PC-9 (cell line): ENCODE results near the gene SEMA4A. TPM values are rescaled to one million over a fixed set of nuclear protein-coding genes. Genes with fewer than 3 reads are reported as not detected.
"Not testable (repeated sequence)": the region's sequence is repeated elsewhere in the genome, so short reads cannot be mapped to it uniquely, and the experiment has no call there.

ENCODE experiments used
- BruUV-seq: library from RNA; stranded (reverse); fragments of 400-500 nt; replicated peaks from 2 replicates; lab custom pipeline; 2021; lab: Mats Ljungman, UMichigan
- CTCF ChIA-PET: fragments of 300-600 bp; sonication (Branson Sonifier 250); formaldehyde crosslinking; loops from one replicate; lab custom pipeline; 2022; ENCODE audit warnings: antibody characterized with exemption; lab: Charles Lee
- POLR2A ChIA-PET: fragments of 300-600 bp; sonication (Branson Sonifier 250); formaldehyde crosslinking; loops from one replicate; lab custom pipeline; 2022; ENCODE audit warnings: antibody characterized with exemption; ENCODE audit not compliant: unreplicated experiment; lab: Charles Lee
- DNase-seq, 2 experiments: peaks; one replicate each; pipeline versions ENCODE4 v3.0.0 to v3.0.0-alpha.2; 2015 to 2022; ENCODE audit warnings: mixed read lengths in 1 of 2
- H2AFZ ChIP-seq: fragments of 200-600 bp; sonication (generic); 2 replicates; pipeline ENCODE4 v1.8.1; 2017; ENCODE audit warnings: antibody characterized with exemption
- H3F3A ChIP-seq: fragments of 200-600 bp; sonication (generic); 2 replicates; pipeline ENCODE4 v1.8.1; 2017; ENCODE audit warnings: antibody characterized with exemption, mild to moderate bottlenecking, low read depth; ENCODE audit not compliant: insufficient read depth
- H3K27ac ChIP-seq: fragments of 200-600 bp; sonication (generic); 2 replicates; pipeline ENCODE4 v1.6.1; 2016; ENCODE audit warnings: mixed run types
- H3K27me3 ChIP-seq: fragments of 200-600 bp; sonication (generic); 2 replicates; pipeline ENCODE4 v1.6.1; 2016; ENCODE audit warnings: low read depth, mixed run types; ENCODE audit not compliant: insufficient read depth
- H3K36me3 ChIP-seq: fragments of 200-600 bp; sonication (generic); 2 replicates; pipeline ENCODE4 v1.6.1; 2016; ENCODE audit warnings: low read depth, mixed run types
- H3K4me1 ChIP-seq: fragments of 200-600 bp; sonication (generic); replicated peaks from 2 replicates; pipeline ENCODE4 v1.6.1; 2016; ENCODE audit warnings: mixed run types; ENCODE audit not compliant: insufficient read depth
- H3K4me2 ChIP-seq: fragments of 200-600 bp; sonication (generic); 2 replicates; pipeline ENCODE4 v1.6.1; 2017; ENCODE audit warnings: mixed run types
- H3K4me3 ChIP-seq: fragments of 200-600 bp; sonication (generic); 2 replicates; pipeline ENCODE4 v1.6.1; 2016; ENCODE audit warnings: mixed run types
- H3K79me2 ChIP-seq: fragments of 200-600 bp; sonication (generic); 2 replicates; pipeline ENCODE4 v1.6.1; 2017; ENCODE audit warnings: low read depth, mixed run types
- H3K9me2 ChIP-seq: fragments of 200-600 bp; sonication (generic); 2 replicates; pipeline ENCODE4 v1.8.1; 2017; ENCODE audit warnings: mild to moderate bottlenecking; ENCODE audit not compliant: insufficient read depth
- H3K9me3 ChIP-seq: fragments of 200-600 bp; sonication (generic); 2 replicates; pipeline ENCODE4 v1.8.1; 2016; ENCODE audit warnings: low read depth; ENCODE audit not compliant: insufficient read depth
- H4K20me1 ChIP-seq: fragments of 200-600 bp; sonication (generic); 2 replicates; pipeline ENCODE4 v1.8.1; 2017; ENCODE audit not compliant: insufficient read depth
- CTCF ChIP-seq: fragments of 200-600 bp; sonication (generic); conservative IDR thresholded peaks from 2 replicates; pipeline ENCODE4 v1.6.1; 2017; ENCODE audit warnings: mixed run types, antibody characterized with exemption, mild to moderate bottlenecking, moderate library complexity
- EZH2 ChIP-seq: fragments of 200-600 bp; sonication (generic); IDR thresholded peaks from 2 replicates; pipeline ENCODE4 v1.8.0; 2017; ENCODE audit warnings: antibody characterized with exemption, low read depth
- intact Hi-C: fragments of 100-400 bp; cut with micrococcal nuclease; formaldehyde crosslinking; loops from one replicate; pipeline ENCODE4 v1.10.0; 2022; ENCODE audit not compliant: unreplicated experiment
- total RNA-seq: library from RNA; stranded (reverse); gene quantifications from 2 replicates; pipeline ENCODE4 v1.2.3, GENCODE V29; 2021

SEMA4A gene
- total RNA-seq, 1 experiment from 2014 or later, result 16.2 TPM

GRCh38 chr1:156124557-156125483, 28.6 kb upstream of the SEMA4A start:
- Histone ChIP-seq H3K9me3 (no peaks in the 10 kb centered on the region), H3F3A (peaks cover 99% of the 10 kb centered on the region), H3K79me2 (peaks cover 80% of the 10 kb centered on the region), H3K4me1 (peaks cover 98% of the 10 kb centered on the region), H3K27me3 (no peaks in the 10 kb centered on the region), H3K4me3 (peak overlapping the region; percentile 56; the same call in 1 of the 2 replicates), H3K9me2 (no peaks in the 10 kb centered on the region), H3K4me2 (peak overlapping the region; percentile 99), H4K20me1 (peaks cover 6% of the 10 kb centered on the region; the same call in 1 of the 2 replicates), H2AFZ (no peak overlapping the region), H3K36me3 (0 out of 2 replicates have a peak, but pooled peaks cover 6% of the 10 kb centered on the region), H3K27ac (peak overlapping the region; percentile 98)
- CTCF ChIA-PET, result interaction anchor here (0.6 kb wide), 1 partner anchor 32 kb away, joined by 3 read pairs; no protein-coding TSS in a partner anchor
- POLR2A ChIA-PET, result interaction anchor here (0.6 kb wide), 1 partner anchor 996 kb away, joined by 11 read pairs; no protein-coding TSS in a partner anchor
- peak; percentile 72 to 74 for DNase-seq
- TF ChIP-seq CTCF (no peak), EZH2 (no peak)
- TSS peak; percentile 68 for BruUV-seq
- intact Hi-C loops, result loop anchor here (10.0 kb wide), 1 partner anchor 380 kb away; the partner anchor contains the start of gene MEF2D

- Histone ChIP-seq H3K4me2 (peak overlapping the region; percentile 99), H3K79me2 (peaks cover 77% of the 10 kb centered on the region), H3K27ac (peak overlapping the region; percentile 98), H3F3A (peaks cover 95% of the 10 kb centered on the region), H3K4me1 (peaks cover 96% of the 10 kb centered on the region), H3K4me3 (peak overlapping the region; percentile 6; the same call in 1 of the 2 replicates)
- H3K36me3 ChIP-seq, H2AFZ ChIP-seq, DNase-seq, BruUV-seq, H4K20me1 ChIP-seq, H3K9me2 ChIP-seq, H3K27me3 ChIP-seq, H3K9me3 ChIP-seq: not testable (repeated sequence)
- CTCF ChIA-PET, result interaction anchor here (0.6 to 1.0 kb wide), 2 partner anchors 28 to 33 kb away, joined by 3 read pairs; no protein-coding TSS in a partner anchor
- POLR2A ChIA-PET, result interaction anchor here (2.0 kb wide), 2 partner anchors 10 to 21 kb away, joined by 11 to 21 read pairs; partner anchors contain the start of gene LMNA
- intact Hi-C loops, result loop anchor here (10.0 kb wide), 1 partner anchor 379 kb away; the partner anchor contains the start of gene MEF2D
Measured at GRCh38 chr1:156125544-156125943, 27.8 kb upstream of the SEMA4A start.

GRCh38 chr1:156126043-156126629, 27.2 kb upstream of the SEMA4A start:
- CTCF ChIA-PET, result interaction anchor here (0.8 to 1.0 kb wide), 2 partner anchors 12 to 29 kb away, joined by 3 to 4 read pairs; no protein-coding TSS in a partner anchor
- BruUV-seq, result no TSS peak

More at GRCh38 chr1:156126043-156126629, 27.2 kb upstream of the SEMA4A start:
- Histone ChIP-seq H3K27me3 (no peaks in the 10 kb centered on the region), H3K36me3 (no peaks in the 10 kb centered on the region), H3K9me3 (no peaks in the 10 kb centered on the region), H3K27ac (peak overlapping the region; percentile 98), H3K4me3 (peak overlapping the region; percentile 41; the same call in 1 of the 2 replicates), H4K20me1 (no peaks in the 10 kb centered on the region), H3K79me2 (peaks cover 76% of the 10 kb centered on the region), H2AFZ (no peak overlapping the region), H3K9me2 (no peaks in the 10 kb centered on the region), H3F3A (peaks cover 89% of the 10 kb centered on the region), H3K4me2 (peak overlapping the region; percentile 99), H3K4me1 (peaks cover 94% of the 10 kb centered on the region)
- POLR2A ChIA-PET, result interaction anchor here (0.6 to 2.0 kb wide), 5 partner anchors 11 to 63 kb away, joined by 5 to 21 read pairs (median 9); partner anchors contain the start of gene LMNA
- intact Hi-C loops, result loop anchor here (1.0 to 10.0 kb wide), 2 partner anchors 165 to 379 kb away; partner anchors contain the start of gene MEF2D
- DNase-seq, result peak; percentile 96 to 98
- peak; percentile 68 for TF ChIP-seq CTCF
- TF ChIP-seq EZH2, result no peak
